ENCODE measurements around the gene XPO5. TPM values are rescaled to one million over a fixed set of nuclear protein-coding genes. Genes with fewer than 3 reads are reported as not detected.

XPO5 gene
- polyA plus RNA-seq, 1 donor from 2014 or later, result 28.5 TPM

- no peaks in the 10 kb centered on the region for H3K36me3 ChIP-seq (ENCODE audit: insufficient read depth, low read length)
- H4K20me1 ChIP-seq (ENCODE audit: insufficient read depth), result no peaks in the 10 kb centered on the region
- H3K9me2 ChIP-seq (ENCODE audit: insufficient read depth, low read length), result no peaks in the 10 kb centered on the region
- no peaks in the 10 kb centered on the region for H3K9me3 ChIP-seq (ENCODE audit: low read length)
- H3K9ac ChIP-seq (ENCODE audit: low read length), result no peak overlapping the region
- no peak overlapping the region for H3K4me2 ChIP-seq (ENCODE audit: low read length)
- TF ChIP-seq EZH2 (IDR thresholded peaks at IDR 0.05; ENCODE audit: borderline replicate concordance, insufficient read depth, low read length, poor library complexity, severe bottlenecking) (no peak), POLR2AphosphoS5 (IDR thresholded peaks at IDR 0.05) (no peak), REST (IDR thresholded peaks at IDR 0.05; ENCODE audit: borderline replicate concordance) (no peak), RAD21 (conservative IDR thresholded peaks at IDR 0.05) (no peak), CTCF (IDR thresholded peaks at IDR 0.05; ENCODE audit: poor library complexity, severe bottlenecking) (no peak), EP300 (conservative IDR thresholded peaks at IDR 0.05; ENCODE audit: poor library complexity, severe bottlenecking) (no peak), MXI1 (conservative IDR thresholded peaks at IDR 0.05; ENCODE audit: poor library complexity, severe bottlenecking) (no peak), TAF1 (IDR thresholded peaks at IDR 0.05; ENCODE audit: low read depth) (no peak), SMC3 (conservative IDR thresholded peaks at IDR 0.05; ENCODE audit: poor library complexity) (no peak)
- no peak overlapping the region for H3K4me3 ChIP-seq (ENCODE audit: low read length)
- no peak overlapping the region for H2AFZ ChIP-seq (ENCODE audit: low read depth, low read length)
- no peaks in the 10 kb centered on the region for H3K79me2 ChIP-seq (replicated peaks; ENCODE audit: insufficient read depth, low read length)
- no peaks in the 10 kb centered on the region for H3F3A ChIP-seq (ENCODE audit: insufficient read depth, low read length, poor library complexity, severe bottlenecking)
- no peaks in the 10 kb centered on the region for H3K27me3 ChIP-seq (ENCODE audit: insufficient read depth, low read depth, low read length)
- no peak overlapping the region for H3K27ac ChIP-seq (ENCODE audit: low read length)
These were observed 43.6 kb downstream of the XPO5 start for GRCh38 chr6:43532201-43532600.

- H3K9me3 ChIP-seq (ENCODE audit: low read length), result no peaks in the 10 kb centered on the region
- H3F3A ChIP-seq (ENCODE audit: insufficient read depth, low read length, poor library complexity, severe bottlenecking), result no peaks in the 10 kb centered on the region
- no peak overlapping the region for H3K9ac ChIP-seq (ENCODE audit: low read length)
- no peaks in the 10 kb centered on the region for H3K27me3 ChIP-seq (ENCODE audit: insufficient read depth, low read depth, low read length)
- no peaks in the 10 kb centered on the region for H3K36me3 ChIP-seq (ENCODE audit: insufficient read depth, low read length)
- no peaks in the 10 kb centered on the region for H3K79me2 ChIP-seq (replicated peaks; ENCODE audit: insufficient read depth, low read length)
- H3K27ac ChIP-seq (ENCODE audit: low read length), result no peak overlapping the region
- H3K4me3 ChIP-seq (ENCODE audit: low read length), result no peak overlapping the region
- H3K9me2 ChIP-seq (ENCODE audit: insufficient read depth, low read length), result no peaks in the 10 kb centered on the region
- no peak for TF ChIP-seq EP300 (conservative IDR thresholded peaks at IDR 0.05; ENCODE audit: poor library complexity, severe bottlenecking)
- no peaks in the 10 kb centered on the region for H4K20me1 ChIP-seq (ENCODE audit: insufficient read depth)
- no peak overlapping the region for H3K4me2 ChIP-seq (ENCODE audit: low read length)
- H2AFZ ChIP-seq (ENCODE audit: low read depth, low read length), result no peak overlapping the region
These were observed 51.3 kb downstream of the XPO5 start for GRCh38 chr6:43524483-43524961.

GRCh38 chr6:43523284-43523683, 52.6 kb downstream of the XPO5 start:
- H3K4me2 ChIP-seq (ENCODE audit: low read length), result no peak overlapping the region
- peaks cover 2% of the 10 kb centered on the region for H3K79me2 ChIP-seq (replicated peaks; ENCODE audit: insufficient read depth, low read length)
- no peaks in the 10 kb centered on the region for H3K9me3 ChIP-seq (ENCODE audit: low read length)
- no peak overlapping the region for H3K9ac ChIP-seq (ENCODE audit: low read length)
- TF ChIP-seq TAF1 (IDR thresholded peaks at IDR 0.05; ENCODE audit: low read depth) (no peak), CTCF (IDR thresholded peaks at IDR 0.05; ENCODE audit: poor library complexity, severe bottlenecking) (no peak), EP300 (conservative IDR thresholded peaks at IDR 0.05; ENCODE audit: poor library complexity, severe bottlenecking) (no peak), MXI1 (conservative IDR thresholded peaks at IDR 0.05; ENCODE audit: poor library complexity, severe bottlenecking) (no peak), POLR2AphosphoS5 (IDR thresholded peaks at IDR 0.05) (no peak), SMC3 (conservative IDR thresholded peaks at IDR 0.05; ENCODE audit: poor library complexity) (no peak), EZH2 (IDR thresholded peaks at IDR 0.05; ENCODE audit: borderline replicate concordance, insufficient read depth, low read length, poor library complexity, severe bottlenecking) (no peak), RAD21 (conservative IDR thresholded peaks at IDR 0.05) (no peak), REST (IDR thresholded peaks at IDR 0.05; ENCODE audit: borderline replicate concordance) (no peak)
- H3F3A ChIP-seq (ENCODE audit: insufficient read depth, low read length, poor library complexity, severe bottlenecking), result no peaks in the 10 kb centered on the region
- no peak overlapping the region for H3K27ac ChIP-seq (ENCODE audit: low read length)
- no peaks in the 10 kb centered on the region for H3K27me3 ChIP-seq (ENCODE audit: insufficient read depth, low read depth, low read length)
- no peaks in the 10 kb centered on the region for H3K36me3 ChIP-seq (ENCODE audit: insufficient read depth, low read length)
- no peaks in the 10 kb centered on the region for H3K9me2 ChIP-seq (ENCODE audit: insufficient read depth, low read length)
- no peaks in the 10 kb centered on the region for H4K20me1 ChIP-seq (ENCODE audit: insufficient read depth)
- H2AFZ ChIP-seq (ENCODE audit: low read depth, low read length), result no peak overlapping the region
- H3K4me3 ChIP-seq (ENCODE audit: low read length), result no peak overlapping the region
